Measurements from ENCODE around the gene GALNT10. TPM values are rescaled to one million over a fixed set of nuclear protein-coding genes. Genes with fewer than 3 reads are reported as not detected.

Gene GALNT10
- total RNA-seq, 2 donors from 2014 or later: 21.7 to 27.1 TPM

DNA sequence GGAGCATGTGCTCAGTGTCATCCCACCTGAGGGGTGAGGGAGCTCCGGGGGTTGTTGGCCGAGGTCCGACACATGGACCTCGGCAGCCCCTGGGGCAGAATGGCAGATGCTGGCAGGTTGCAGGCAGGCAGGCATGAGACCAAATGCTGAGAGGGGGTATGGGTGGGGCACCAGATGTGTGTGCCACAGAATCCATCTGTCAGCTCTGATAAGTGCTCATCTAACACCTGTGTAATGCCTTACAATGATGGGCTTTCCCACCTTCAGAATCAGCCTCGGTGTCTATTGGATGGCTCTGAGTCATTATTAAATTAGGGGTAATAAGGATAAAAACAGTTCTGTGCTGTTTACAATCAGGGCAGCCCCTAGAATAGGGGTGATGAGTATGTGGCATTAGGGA is 182.1 kb downstream of the GALNT10 start:
- H3K27me3 ChIP-seq (replicated peaks; ENCODE audit: insufficient read depth): no peaks in the 10 kb centered on the region
- no peaks in the 10 kb centered on the region for H3K9me3 ChIP-seq
- DNase-seq (ENCODE audit: low spot score): no peak
- no peak overlapping the region for H3K27ac ChIP-seq
- 78% methylated on average over 5 of the region's 5 CpGs for WGBS
- intact Hi-C loops (cut with DNase I): loop anchor here (10.0 kb wide), 1 partner anchor 98 kb away; no protein-coding TSS in a partner anchor
- no peaks in the 10 kb centered on the region for H3K36me3 ChIP-seq
- no peak overlapping the region for H3K4me3 ChIP-seq
- TF ChIP-seq POLR2A (IDR thresholded peaks at IDR 0.05) (no peak), CTCF (IDR thresholded peaks at IDR 0.05) (no peak), POLR2AphosphoS5 (IDR thresholded peaks at IDR 0.05) (no peak)
- H3K4me1 ChIP-seq (replicated peaks): no peaks in the 10 kb centered on the region

DNA sequence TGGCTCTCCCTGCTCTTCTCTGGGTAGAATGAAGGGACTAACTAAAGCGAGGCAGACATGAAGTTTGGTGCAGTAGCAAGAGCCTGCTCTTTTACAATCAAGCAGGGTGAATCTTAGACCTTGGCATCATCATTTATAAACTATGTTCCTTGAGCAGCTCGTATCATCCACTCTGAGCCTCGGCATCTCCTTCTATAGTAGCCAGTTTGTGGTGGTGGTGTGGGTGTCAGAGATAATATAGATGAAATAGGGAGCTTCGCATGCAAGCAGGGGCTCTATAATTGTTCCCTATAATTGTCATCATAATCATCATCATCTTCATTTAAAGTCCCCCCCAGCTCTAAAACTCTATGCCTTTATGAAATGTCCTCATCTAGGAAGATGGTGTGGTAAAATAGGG is 182.8 kb downstream of the GALNT10 start:
- H3K27ac ChIP-seq: no peak overlapping the region
- intact Hi-C loops (cut with DNase I): loop anchor here (10.0 kb wide), 1 partner anchor 99 kb away; no protein-coding TSS in a partner anchor
- no peaks in the 10 kb centered on the region for H3K36me3 ChIP-seq
- no peak for DNase-seq (ENCODE audit: low spot score)
- TF ChIP-seq POLR2A (IDR thresholded peaks at IDR 0.05) (no peak), CTCF (IDR thresholded peaks at IDR 0.05) (no peak), POLR2AphosphoS5 (IDR thresholded peaks at IDR 0.05) (no peak)
- WGBS: 96% methylated on average over 4 of the region's 4 CpGs
- H3K4me1 ChIP-seq (replicated peaks): no peaks in the 10 kb centered on the region
- no peak overlapping the region for H3K4me3 ChIP-seq
- no peaks in the 10 kb centered on the region for H3K9me3 ChIP-seq
- H3K27me3 ChIP-seq (replicated peaks; ENCODE audit: insufficient read depth): no peaks in the 10 kb centered on the region

DNA sequence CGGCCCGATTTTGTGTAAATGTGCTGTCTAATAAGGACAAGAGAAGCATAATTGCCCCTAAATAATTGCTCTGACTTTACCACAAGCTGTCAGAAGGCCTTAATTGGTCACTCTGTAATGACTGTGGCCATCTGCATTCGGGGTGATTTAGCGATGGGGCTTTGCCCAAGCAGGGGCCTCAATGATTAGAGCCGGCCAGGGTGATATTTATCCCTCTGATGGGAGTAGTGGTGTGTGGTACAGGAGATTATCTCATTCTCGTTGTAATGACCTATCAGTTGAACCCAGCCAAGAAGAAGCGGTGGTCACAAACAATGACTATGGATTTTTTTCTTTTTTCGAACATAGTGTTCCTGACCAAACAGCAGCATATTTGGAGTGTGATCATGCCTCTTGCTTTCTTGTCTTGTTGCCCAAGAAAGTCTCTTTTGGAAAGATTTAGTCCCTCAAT is 183.2 kb downstream of the GALNT10 start:
- no peak for TF ChIP-seq POLR2A (IDR thresholded peaks at IDR 0.05)
- no peak for TF ChIP-seq POLR2AphosphoS5 (IDR thresholded peaks at IDR 0.05)
- no peak for TF ChIP-seq CTCF (IDR thresholded peaks at IDR 0.05)
- Histone ChIP-seq H3K4me3 (no peak overlapping the region), H3K27ac (no peak overlapping the region), H3K27me3 (replicated peaks; ENCODE audit: insufficient read depth) (no peaks in the 10 kb centered on the region), H3K36me3 (no peaks in the 10 kb centered on the region), H3K9me3 (no peaks in the 10 kb centered on the region), H3K4me1 (replicated peaks) (no peaks in the 10 kb centered on the region)
- intact Hi-C loops (cut with DNase I): loop anchor here (10.0 kb wide), 1 partner anchor 99 kb away; no protein-coding TSS in a partner anchor
- WGBS: 88% methylated on average over 8 of the region's 8 CpGs
- DNase-seq (ENCODE audit: low spot score): no peak

DNA sequence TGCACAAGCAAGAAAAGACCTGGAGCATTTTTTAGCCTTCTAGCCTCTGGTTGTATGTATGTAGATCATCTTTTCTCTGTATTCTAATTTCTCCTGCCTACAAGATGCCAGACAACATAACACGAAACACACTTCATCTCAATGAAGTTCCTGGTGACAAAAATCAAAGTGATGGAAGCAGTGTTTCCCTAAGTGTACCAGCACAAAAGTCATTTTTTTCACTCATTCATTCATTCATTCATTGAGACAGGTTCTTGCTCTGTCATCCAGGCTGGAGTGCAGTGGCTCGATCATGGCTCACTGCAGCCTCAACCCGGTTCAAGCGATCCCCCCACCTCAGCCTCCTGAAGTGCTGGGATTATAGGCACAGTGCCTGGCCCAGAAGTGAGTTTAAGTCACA is 183.7 kb downstream of the GALNT10 start:
- no peak for TF ChIP-seq POLR2A (IDR thresholded peaks at IDR 0.05)
- no peak for TF ChIP-seq CTCF (IDR thresholded peaks at IDR 0.05)
- TF ChIP-seq POLR2AphosphoS5 (IDR thresholded peaks at IDR 0.05): no peak
- no peaks in the 10 kb centered on the region for H3K27me3 ChIP-seq (replicated peaks; ENCODE audit: insufficient read depth)
- 95% methylated on average over 4 of the region's 4 CpGs for WGBS
- no peaks in the 10 kb centered on the region for H3K4me1 ChIP-seq (replicated peaks)
- no peak overlapping the region for H3K4me3 ChIP-seq
- no peak overlapping the region for H3K27ac ChIP-seq
- no peaks in the 10 kb centered on the region for H3K9me3 ChIP-seq
- intact Hi-C loops (cut with DNase I): loop anchor here (10.0 kb wide), 1 partner anchor 99 kb away; no protein-coding TSS in a partner anchor
- H3K36me3 ChIP-seq: no peaks in the 10 kb centered on the region
- no peak for DNase-seq (ENCODE audit: low spot score)

- WGBS: 81% methylated on average over 3 of the region's 3 CpGs
These were observed 184.9 kb downstream of the GALNT10 start for GRCh38 chr5:154375329-154376008.

More at GRCh38 chr5:154375329-154376008, 184.9 kb downstream of the GALNT10 start:
- no peak overlapping the region for H3K4me3 ChIP-seq
- no peak overlapping the region for H3K27ac ChIP-seq
- H3K36me3 ChIP-seq: no peaks in the 10 kb centered on the region
- intact Hi-C loops (cut with DNase I): loop anchor here (10.0 kb wide), 1 partner anchor 101 kb away; no protein-coding TSS in a partner anchor
- H3K27me3 ChIP-seq (replicated peaks; ENCODE audit: insufficient read depth): no peaks in the 10 kb centered on the region
- no peak for DNase-seq (ENCODE audit: low spot score)
- H3K4me1 ChIP-seq (replicated peaks): no peaks in the 10 kb centered on the region
- no peak for TF ChIP-seq POLR2A (IDR thresholded peaks at IDR 0.05)
- H3K9me3 ChIP-seq: no peaks in the 10 kb centered on the region
